Measurements from ENCODE around the gene NINL.

Gene NINL

DNA sequence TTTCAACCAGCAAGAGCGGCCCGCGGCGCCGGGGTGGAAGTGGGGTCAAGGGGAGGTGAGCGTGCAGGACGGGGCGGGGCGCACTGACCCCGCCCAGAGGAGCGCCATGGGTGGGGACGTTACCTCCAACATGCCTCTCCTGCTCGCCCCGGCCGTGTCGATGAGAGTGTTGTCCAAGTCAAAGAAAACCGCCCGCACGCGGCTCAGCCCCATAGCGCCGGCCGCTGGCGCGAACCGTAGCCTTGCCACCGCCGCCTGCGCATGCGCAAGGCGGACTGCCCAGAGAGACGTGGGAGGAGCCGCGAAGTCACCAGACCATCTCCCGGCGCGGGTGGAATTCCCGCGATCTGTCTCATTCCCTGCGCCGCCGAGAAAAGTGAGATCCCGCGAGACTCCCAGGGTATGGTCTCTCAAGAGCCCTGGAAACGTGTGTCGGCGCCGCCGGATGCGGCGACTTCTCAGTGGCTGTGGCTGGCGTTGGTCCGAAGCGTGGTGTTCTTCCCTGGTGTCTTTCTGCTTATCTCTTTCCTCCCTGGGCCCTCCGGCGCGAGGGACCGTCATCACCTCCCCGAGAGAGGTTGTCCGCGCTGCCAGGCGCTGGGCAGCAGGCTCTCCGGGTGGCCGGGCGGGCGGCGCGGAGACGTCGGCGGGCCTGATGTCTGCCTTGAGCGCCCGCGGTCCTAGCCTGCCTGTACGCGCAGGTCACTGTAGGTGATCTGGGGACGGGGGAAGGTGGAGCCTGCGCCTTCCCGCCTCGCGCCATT lies 38.6 kb upstream of the NINL start, which contains the start of gene NANP:
NANP (minus strand) TSS at position 279 of the 764 bp plus-strand sequence; CDS start at position 213, 66 bp downstream.
- TF ChIP-seq CREB1 (IDR thresholded peaks at IDR 0.05; ENCODE audit: low read depth) (0 out of 2 replicates have a peak, but pooled peaks have one; percentile 52), RAD21 (IDR thresholded peaks at IDR 0.05; ENCODE audit: low read depth) (peak; percentile 0; the same call in 1 of the 2 replicates), TCF12 (IDR thresholded peaks at IDR 0.05; ENCODE audit: low read depth) (no peak), CEBPB (IDR thresholded peaks at IDR 0.05) (no peak), EGR1 (IDR thresholded peaks at IDR 0.05) (peak; percentile 14), YY1 (IDR thresholded peaks at IDR 0.05; ENCODE audit: low read depth) (no peak), USF1 (IDR thresholded peaks at IDR 0.05) (peak; percentile 51), EP300 (IDR thresholded peaks at IDR 0.05; ENCODE audit: borderline replicate concordance) (no peak), FOXM1 (IDR thresholded peaks at IDR 0.05; ENCODE audit: borderline replicate concordance, low read depth) (no peak), TAF1 (IDR thresholded peaks at IDR 0.05; ENCODE audit: low read depth) (peak; percentile 81), NFIC (IDR thresholded peaks at IDR 0.05) (no peak), ZBTB7A (IDR thresholded peaks at IDR 0.05; ENCODE audit: low read depth) (no peak), MAX (IDR thresholded peaks at IDR 0.05) (peak; percentile 91), REST (IDR thresholded peaks at IDR 0.05; ENCODE audit: low read depth) (no peak), TEAD4 (IDR thresholded peaks at IDR 0.05) (peak; percentile 68; the same call in 1 of the 2 replicates)

GRCh38 chr20:25623225-25623735 lies 37.9 kb upstream of the NINL start:
- TF ChIP-seq MAX (IDR thresholded peaks at IDR 0.05) (peak; percentile 79), EGR1 (IDR thresholded peaks at IDR 0.05) (peak; percentile 54; the same call in 1 of the 2 replicates), REST (IDR thresholded peaks at IDR 0.05; ENCODE audit: low read depth) (0 out of 2 replicates have a peak, but pooled peaks have one; percentile 19), USF1 (IDR thresholded peaks at IDR 0.05) (peak; percentile 79), TCF12 (IDR thresholded peaks at IDR 0.05; ENCODE audit: low read depth) (no peak), FOXM1 (IDR thresholded peaks at IDR 0.05; ENCODE audit: borderline replicate concordance, low read depth) (no peak), NFIC (IDR thresholded peaks at IDR 0.05) (no peak), TEAD4 (IDR thresholded peaks at IDR 0.05) (no peak)

DNA sequence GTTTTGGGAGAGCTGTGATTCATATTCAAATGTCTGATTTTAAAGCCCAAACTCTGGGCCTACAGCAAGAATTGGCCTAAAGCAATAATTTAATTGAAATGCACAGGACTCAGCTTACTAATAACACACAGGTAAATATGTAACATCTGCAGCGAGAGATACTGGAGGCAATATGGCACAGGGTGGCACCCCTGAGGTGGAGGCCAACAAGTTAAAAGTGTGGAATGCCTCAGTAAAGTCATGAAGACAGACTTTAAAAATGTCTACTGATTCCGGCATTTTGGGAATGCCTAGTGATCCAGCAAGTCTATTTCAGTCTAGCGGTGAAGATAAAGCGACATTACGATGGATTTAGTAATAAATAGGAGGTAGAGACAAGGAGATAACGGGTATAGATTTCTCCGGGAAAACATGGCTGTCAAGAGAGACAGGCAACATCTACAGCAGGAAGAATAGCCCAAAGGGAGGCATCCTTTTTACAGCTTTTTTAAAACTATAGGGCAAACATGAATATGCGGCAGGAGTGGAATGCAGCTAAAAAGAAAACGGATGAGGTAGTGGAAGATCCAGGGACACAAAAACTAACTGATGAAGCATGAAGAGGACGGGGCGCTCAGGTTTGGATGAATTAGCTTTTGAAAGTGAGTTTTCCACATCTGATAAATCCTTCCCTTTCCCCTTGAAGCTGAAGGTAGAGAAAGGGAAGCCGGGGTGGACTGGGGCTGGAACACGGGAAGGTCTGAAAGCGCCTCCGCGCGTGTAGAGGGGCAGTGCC lies 37.3 kb upstream of the NINL start:
- TF ChIP-seq RAD21 (IDR thresholded peaks at IDR 0.05; ENCODE audit: low read depth) (no peak), TEAD4 (IDR thresholded peaks at IDR 0.05) (no peak), USF1 (IDR thresholded peaks at IDR 0.05) (no peak), TAF1 (IDR thresholded peaks at IDR 0.05; ENCODE audit: low read depth) (no peak), EP300 (IDR thresholded peaks at IDR 0.05; ENCODE audit: borderline replicate concordance) (no peak), REST (IDR thresholded peaks at IDR 0.05; ENCODE audit: low read depth) (no peak), EGR1 (IDR thresholded peaks at IDR 0.05) (no peak), FOXM1 (IDR thresholded peaks at IDR 0.05; ENCODE audit: borderline replicate concordance, low read depth) (no peak), CREB1 (IDR thresholded peaks at IDR 0.05; ENCODE audit: low read depth) (no peak), MAX (IDR thresholded peaks at IDR 0.05) (no peak), TCF12 (IDR thresholded peaks at IDR 0.05; ENCODE audit: low read depth) (no peak), ZBTB7A (IDR thresholded peaks at IDR 0.05; ENCODE audit: low read depth) (no peak), NFIC (IDR thresholded peaks at IDR 0.05) (no peak), CEBPB (IDR thresholded peaks at IDR 0.05) (no peak), YY1 (IDR thresholded peaks at IDR 0.05; ENCODE audit: low read depth) (no peak)

All from Ishikawa (cell line).